ENCODE results near the gene ANKS1A.

DNA sequence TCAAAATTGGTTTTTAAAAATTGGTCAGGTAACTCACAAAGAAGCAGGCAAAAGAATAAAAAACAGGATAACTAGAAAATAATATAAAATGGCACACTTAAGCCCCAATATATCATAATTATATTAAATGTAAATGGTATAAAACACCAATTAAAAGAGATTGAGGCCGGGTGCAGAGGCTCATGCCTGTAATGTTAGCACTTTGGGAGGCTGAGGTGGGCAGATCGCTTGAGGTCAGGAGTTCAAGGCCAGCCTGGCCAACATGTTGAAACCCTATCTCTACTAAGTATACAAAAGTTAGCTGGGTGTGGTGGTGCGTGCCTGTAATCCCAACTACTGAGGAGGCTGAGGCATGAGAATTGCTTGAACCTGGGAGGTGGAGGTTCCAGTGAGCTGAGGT lies 216.0 kb downstream of the ANKS1A start:
- no peak for TF ChIP-seq CTCF (IDR thresholded peaks at IDR 0.05)
- no peak for TF ChIP-seq EZH2phosphoT487 (IDR thresholded peaks at IDR 0.05)
- no peak for TF ChIP-seq EZH2 (IDR thresholded peaks at IDR 0.05)

All from neural progenitor cell (in vitro differentiated cells).